Panc1 (cell line): ENCODE data around the gene ADGRA1. TPM values are rescaled to one million over a fixed set of nuclear protein-coding genes. Genes with fewer than 3 reads are reported as not detected.

Source experiments
- ATAC-seq: fragments of 200-7000 bp; cut with Tn5 transposase; 2 replicates; pipeline ENCODE4 v1.9.1; 2020; ENCODE audit warnings: mild to moderate bottlenecking, moderate library complexity
- BruUV-seq: library from RNA; stranded (reverse); fragments of 400-500 nt; replicated peaks from 2 replicates; lab custom pipeline; 2021; lab: Mats Ljungman, UMichigan
- CTCF ChIA-PET: fragments of 300-600 bp; sonication (Branson Sonifier 250); formaldehyde crosslinking; loops from one replicate; lab custom pipeline; 2022; ENCODE audit warnings: antibody characterized with exemption; lab: Charles Lee
- POLR2A ChIA-PET: fragments of 300-600 bp; sonication (Branson Sonifier 250); formaldehyde crosslinking; loops from one replicate; lab custom pipeline; 2022; ENCODE audit warnings: antibody characterized with exemption; lab: Charles Lee
- DNase-seq: peaks from one replicate; pipeline ENCODE4 v3.0.0-alpha.2; 2010; ENCODE audit warnings: low read depth, low spot score
- H3K27ac ChIP-seq: 2 replicates; pipeline ENCODE4 v1.5.1; 2011; ENCODE audit warnings: mild to moderate bottlenecking, low read length, inconsistent platforms
- H3K27me3 ChIP-seq: fragments of 200-500 bp; sonication (Bioruptor generic); 2 replicates; pipeline ENCODE4 v1.6.0; 2014; ENCODE audit warnings: low read length, inconsistent platforms; ENCODE audit not compliant: control insufficient read depth, insufficient read depth
- H3K36me3 ChIP-seq: fragments of 200-500 bp; sonication (Bioruptor generic); 2 replicates; pipeline ENCODE4 v1.5.1; 2014; ENCODE audit warnings: inconsistent platforms, mild to moderate bottlenecking, low read length, moderate library complexity; ENCODE audit not compliant: control insufficient read depth, insufficient read depth
- H3K4me1 ChIP-seq: 2 replicates; pipeline ENCODE4 v1.5.1; 2011; ENCODE audit warnings: inconsistent platforms, mild to moderate bottlenecking, low read length, moderate library complexity; ENCODE audit not compliant: control insufficient read depth, insufficient read depth
- H3K4me3 ChIP-seq, 2 experiments: 2 replicates each; pipeline ENCODE4 v1.5.1; 2011 to 2012; ENCODE audit warnings: low read depth in 2 of 2, low read length in 2 of 2, mild to moderate bottlenecking in 2 of 2, inconsistent platforms in 1 of 2, moderate library complexity in 1 of 2
- H3K9me3 ChIP-seq: fragments of 200-500 bp; sonication (Bioruptor generic); 2 replicates; pipeline ENCODE4 v1.5.1; 2014; ENCODE audit warnings: low read depth, mild to moderate bottlenecking, inconsistent platforms, low read length, moderate library complexity; ENCODE audit not compliant: control insufficient read depth, insufficient read depth
- POLR2AphosphoS5 ChIP-seq: IDR thresholded peaks from 2 replicates; pipeline ENCODE4 v1.6.1; 2012; ENCODE audit warnings: mild to moderate bottlenecking, low read depth, low read length, moderate library complexity
- SIN3A ChIP-seq: IDR thresholded peaks from 2 replicates; pipeline ENCODE4 v1.6.1; 2012; ENCODE audit warnings: low read depth, mild to moderate bottlenecking, low read length, moderate library complexity, borderline replicate concordance; ENCODE audit not compliant: insufficient read depth
- TCF7L2 ChIP-seq: IDR thresholded peaks from 2 replicates; pipeline ENCODE4 v1.6.1; 2011; ENCODE audit warnings: mild to moderate bottlenecking, low read depth, low read length, inconsistent platforms
- in situ Hi-C: cut with HindIII; loops from 2 replicates; pipeline ENCODE4 v1.10.0; 2016; ENCODE audit warnings: low sequenced_read_pairs, low pct_unique_long_range_greater_than_20kb
- intact Hi-C: fragments of 100-400 bp; cut with micrococcal nuclease; formaldehyde crosslinking; loops from one replicate; pipeline ENCODE4 v1.10.0; 2022; ENCODE audit not compliant: unreplicated experiment
- total RNA-seq: library from RNA; stranded (reverse); gene quantifications from one replicate; pipeline ENCODE4 v1.2.1, GENCODE V29; 2021; ENCODE audit not compliant: unreplicated experiment
- TF ChIP-seq, protein P1 (sequence below): fragments of 450-650 bp; IDR thresholded peaks from 2 replicates; pipeline ENCODE4 v1.5.1; 2017; ENCODE audit warnings: mild to moderate bottlenecking
- TF ChIP-seq, protein P2 (sequence below), 2 experiments: IDR thresholded peaks; 2 replicates each; pipeline ENCODE4 v1.6.1; 2011 to 2012; ENCODE audit warnings: low read depth in 2 of 2, control low read depth in 1 of 2, low read length in 1 of 2, mild to moderate bottlenecking in 1 of 2, moderate library complexity in 1 of 2; ENCODE audit not compliant: insufficient read depth in 1 of 2

Gene ADGRA1
- total RNA-seq, 1 experiment from 2014 or later: 0.05 TPM

DNA sequence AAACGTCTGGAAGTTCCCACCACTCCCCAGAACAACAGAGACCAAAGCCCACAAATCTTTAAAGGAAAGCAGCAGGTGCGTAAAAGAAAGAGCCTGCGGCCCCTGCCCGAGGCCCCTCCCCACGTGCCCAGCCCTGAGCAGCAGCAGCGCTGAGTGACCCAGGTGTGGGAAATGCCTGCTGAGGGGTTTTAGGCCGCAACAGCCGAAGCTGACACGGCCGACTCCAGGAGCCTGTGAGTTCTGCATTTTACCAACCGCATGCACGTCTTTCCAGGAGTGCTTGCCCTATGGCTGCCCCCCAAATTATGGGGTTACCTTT, 70.7 kb downstream of the ADGRA1 start:
- in situ Hi-C loops: no loop called here
- no TSS peak for BruUV-seq
- peaks cover 9% of the 10 kb centered on the region; the same call in 1 of the 2 replicates for H3K27me3 ChIP-seq
- no peaks in the 10 kb centered on the region for H3K36me3 ChIP-seq
- TF ChIP-seq, protein P1, sequence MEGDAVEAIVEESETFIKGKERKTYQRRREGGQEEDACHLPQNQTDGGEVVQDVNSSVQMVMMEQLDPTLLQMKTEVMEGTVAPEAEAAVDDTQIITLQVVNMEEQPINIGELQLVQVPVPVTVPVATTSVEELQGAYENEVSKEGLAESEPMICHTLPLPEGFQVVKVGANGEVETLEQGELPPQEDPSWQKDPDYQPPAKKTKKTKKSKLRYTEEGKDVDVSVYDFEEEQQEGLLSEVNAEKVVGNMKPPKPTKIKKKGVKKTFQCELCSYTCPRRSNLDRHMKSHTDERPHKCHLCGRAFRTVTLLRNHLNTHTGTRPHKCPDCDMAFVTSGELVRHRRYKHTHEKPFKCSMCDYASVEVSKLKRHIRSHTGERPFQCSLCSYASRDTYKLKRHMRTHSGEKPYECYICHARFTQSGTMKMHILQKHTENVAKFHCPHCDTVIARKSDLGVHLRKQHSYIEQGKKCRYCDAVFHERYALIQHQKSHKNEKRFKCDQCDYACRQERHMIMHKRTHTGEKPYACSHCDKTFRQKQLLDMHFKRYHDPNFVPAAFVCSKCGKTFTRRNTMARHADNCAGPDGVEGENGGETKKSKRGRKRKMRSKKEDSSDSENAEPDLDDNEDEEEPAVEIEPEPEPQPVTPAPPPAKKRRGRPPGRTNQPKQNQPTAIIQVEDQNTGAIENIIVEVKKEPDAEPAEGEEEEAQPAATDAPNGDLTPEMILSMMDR: no peak
- TF ChIP-seq SIN3A (no peak), TCF7L2 (no peak), POLR2AphosphoS5 (no peak)
- TF ChIP-seq, protein P2, sequence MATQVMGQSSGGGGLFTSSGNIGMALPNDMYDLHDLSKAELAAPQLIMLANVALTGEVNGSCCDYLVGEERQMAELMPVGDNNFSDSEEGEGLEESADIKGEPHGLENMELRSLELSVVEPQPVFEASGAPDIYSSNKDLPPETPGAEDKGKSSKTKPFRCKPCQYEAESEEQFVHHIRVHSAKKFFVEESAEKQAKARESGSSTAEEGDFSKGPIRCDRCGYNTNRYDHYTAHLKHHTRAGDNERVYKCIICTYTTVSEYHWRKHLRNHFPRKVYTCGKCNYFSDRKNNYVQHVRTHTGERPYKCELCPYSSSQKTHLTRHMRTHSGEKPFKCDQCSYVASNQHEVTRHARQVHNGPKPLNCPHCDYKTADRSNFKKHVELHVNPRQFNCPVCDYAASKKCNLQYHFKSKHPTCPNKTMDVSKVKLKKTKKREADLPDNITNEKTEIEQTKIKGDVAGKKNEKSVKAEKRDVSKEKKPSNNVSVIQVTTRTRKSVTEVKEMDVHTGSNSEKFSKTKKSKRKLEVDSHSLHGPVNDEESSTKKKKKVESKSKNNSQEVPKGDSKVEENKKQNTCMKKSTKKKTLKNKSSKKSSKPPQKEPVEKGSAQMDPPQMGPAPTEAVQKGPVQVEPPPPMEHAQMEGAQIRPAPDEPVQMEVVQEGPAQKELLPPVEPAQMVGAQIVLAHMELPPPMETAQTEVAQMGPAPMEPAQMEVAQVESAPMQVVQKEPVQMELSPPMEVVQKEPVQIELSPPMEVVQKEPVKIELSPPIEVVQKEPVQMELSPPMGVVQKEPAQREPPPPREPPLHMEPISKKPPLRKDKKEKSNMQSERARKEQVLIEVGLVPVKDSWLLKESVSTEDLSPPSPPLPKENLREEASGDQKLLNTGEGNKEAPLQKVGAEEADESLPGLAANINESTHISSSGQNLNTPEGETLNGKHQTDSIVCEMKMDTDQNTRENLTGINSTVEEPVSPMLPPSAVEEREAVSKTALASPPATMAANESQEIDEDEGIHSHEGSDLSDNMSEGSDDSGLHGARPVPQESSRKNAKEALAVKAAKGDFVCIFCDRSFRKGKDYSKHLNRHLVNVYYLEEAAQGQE (IDR thresholded peaks at IDR 0.05; ENCODE audit: insufficient read depth in 1 of 2, low read depth in 2 of 2, low read length in 1 of 2): no peak
- CTCF ChIA-PET: no interaction called here
- intact Hi-C loops: no loop called here
- H3K4me3 ChIP-seq: no peak overlapping the region
- peaks cover 17% of the 10 kb centered on the region for H3K4me1 ChIP-seq
- H3K9me3 ChIP-seq: no peaks in the 10 kb centered on the region
- ATAC-seq (no peak), DNase-seq (no peak)
- H3K27ac ChIP-seq: no peak overlapping the region
- POLR2A ChIA-PET: no interaction called here

DNA sequence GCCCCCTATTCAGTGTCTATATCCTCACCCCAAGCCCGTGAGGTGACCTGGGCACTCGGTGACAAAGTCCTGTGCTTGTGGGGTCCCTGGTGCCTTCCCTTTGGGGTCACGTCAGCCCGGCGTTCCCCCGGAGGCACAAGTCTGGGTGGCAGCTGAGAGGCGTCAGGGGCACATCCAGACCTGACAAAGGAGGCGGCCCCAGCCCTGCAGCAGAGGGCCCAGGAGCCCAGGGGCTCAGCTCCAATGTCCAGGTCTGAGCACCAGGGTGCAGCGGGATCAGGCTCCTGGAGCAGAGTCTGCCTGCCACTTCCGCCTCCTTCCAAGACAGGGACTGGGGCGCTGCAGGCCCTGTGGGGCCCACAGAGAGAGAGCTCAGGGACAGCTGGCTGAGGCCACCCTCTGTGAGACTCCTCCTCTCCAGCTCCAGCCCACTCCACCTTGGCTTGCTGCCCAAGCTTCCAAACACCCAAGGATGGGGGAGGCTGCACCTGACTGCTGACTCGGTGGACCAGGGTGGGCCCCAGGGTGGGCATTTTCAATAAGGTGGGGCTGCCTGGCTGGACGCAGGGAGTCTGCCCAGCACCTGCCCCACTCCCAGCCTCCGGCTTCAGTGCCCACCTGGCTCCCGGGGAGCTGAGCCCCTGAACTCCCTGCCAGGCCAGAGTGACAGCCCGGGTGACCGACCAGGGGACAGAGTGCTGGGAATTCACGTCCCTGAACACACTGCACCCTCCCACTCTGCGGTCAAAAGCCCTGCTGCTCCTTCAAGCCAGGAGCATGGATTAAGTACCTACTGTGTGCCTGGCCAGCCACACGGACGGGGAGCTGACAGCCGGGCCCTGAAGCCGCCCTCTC, 71.3 kb downstream of the ADGRA1 start:
- Histone ChIP-seq H3K4me3 (peak overlapping the region; percentile 33 to 43; a peak in 2 of 4 replicates), H3K4me1 (peaks cover 17% of the 10 kb centered on the region), H3K27me3 (peaks cover 8% of the 10 kb centered on the region; the same call in 1 of the 2 replicates), H3K9me3 (no peaks in the 10 kb centered on the region), H3K36me3 (no peaks in the 10 kb centered on the region), H3K27ac (no peak overlapping the region)
- POLR2A ChIA-PET: interaction anchor here (0.5 kb wide), 1 partner anchor 50 kb away, joined by 15 read pairs; no protein-coding TSS in a partner anchor
- TF ChIP-seq, protein P2 (IDR thresholded peaks at IDR 0.05; ENCODE audit: insufficient read depth in 1 of 2, low read depth in 2 of 2, low read length in 1 of 2): no peak
- no peak for TF ChIP-seq POLR2AphosphoS5
- no peak for TF ChIP-seq SIN3A
- TF ChIP-seq TCF7L2: no peak
- TF ChIP-seq, protein P1: no peak
- intact Hi-C loops: no loop called here
- in situ Hi-C loops: no loop called here
- CTCF ChIA-PET: no interaction called here
- ATAC-seq: peak; percentile 61
- BruUV-seq: no TSS peak
- DNase-seq: no peak
